T-helper 2 cell (primary cell): ENCODE results near the gene FUNDC2.

ENCODE experiments used
- DNase-seq, 5 experiments: peaks; one replicate each; pipeline versions ENCODE4 v3.0.0 to v3.0.0-alpha.2; 2012 to 2022

Gene FUNDC2

DNA sequence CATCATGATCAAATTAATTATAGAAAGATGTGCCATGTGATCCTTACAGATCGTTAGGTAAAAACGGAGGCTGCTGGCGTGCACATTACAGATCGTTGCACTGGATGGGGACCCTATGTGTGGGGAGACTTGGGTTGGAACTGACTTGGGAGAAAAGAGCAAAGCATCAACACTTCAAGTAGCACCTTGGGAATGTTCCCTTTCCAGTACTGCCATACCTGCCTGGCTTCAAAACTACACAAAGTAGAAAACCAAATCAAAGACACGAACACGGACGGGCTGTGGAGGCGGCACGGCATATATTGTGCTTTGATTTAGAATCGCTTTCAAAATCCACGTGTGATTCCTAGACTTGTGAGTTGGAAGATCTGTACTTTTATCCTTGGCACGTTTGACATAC, 43.4 kb downstream of the FUNDC2 start:
- no peak for DNase-seq

- no peak for DNase-seq
Measured at GRCh38 chrX:155070663-155070974, 44.0 kb downstream of the FUNDC2 start.

DNA sequence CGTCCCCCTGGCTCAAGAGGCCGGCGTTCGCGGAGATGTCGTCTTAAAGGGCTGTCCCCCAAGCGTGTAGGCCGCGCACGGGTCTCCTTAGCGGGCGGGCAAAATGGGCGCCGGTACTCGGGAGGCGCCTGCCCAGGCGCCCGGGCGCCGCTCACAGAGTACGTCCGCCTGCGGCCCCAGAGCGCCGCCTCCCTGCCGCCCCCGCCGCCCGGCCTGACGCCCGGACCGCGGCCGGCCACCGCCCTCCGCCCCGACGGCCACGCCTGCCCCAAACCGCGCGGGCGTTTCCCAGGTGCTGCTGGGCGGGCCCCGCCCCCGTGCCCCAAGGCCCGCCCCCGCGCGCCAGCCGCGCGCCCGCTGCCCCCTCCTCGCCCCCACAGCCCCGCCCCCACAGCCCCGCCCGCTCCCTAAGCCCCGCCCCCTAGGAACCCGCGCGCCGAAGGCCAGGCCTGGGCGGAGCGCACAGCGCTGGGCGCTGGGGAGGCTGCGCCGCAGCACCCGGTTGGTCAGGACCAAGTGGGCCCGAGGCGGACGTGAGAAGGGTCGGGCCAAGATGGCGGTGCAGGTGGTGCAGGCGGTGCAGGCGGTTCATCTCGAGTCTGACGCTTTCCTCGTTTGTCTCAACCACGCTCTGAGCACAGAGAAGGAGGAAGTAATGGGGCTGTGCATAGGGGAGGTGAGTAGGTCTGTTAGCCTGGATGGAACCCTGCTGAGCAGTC, 44.5 kb downstream of the FUNDC2 start, which contains the start of the genes BRCC3, CMC4 and MTCP1:
Gene BRCC3 (plus strand): TSS at position 534 of the 719 bp plus-strand sequence. CDS start 20 bp downstream, at position 554.
Gene CMC4 (minus strand): TSS at position 162 of the 719 bp plus-strand sequence. CDS start 7,113 bp downstream, outside the sequence.
Gene MTCP1 (minus strand): TSS at position 162 of the 719 bp plus-strand sequence. CDS start 5,126 bp downstream, outside the sequence.
- peak; percentile 52 to 88 (median 70) for DNase-seq

DNA sequence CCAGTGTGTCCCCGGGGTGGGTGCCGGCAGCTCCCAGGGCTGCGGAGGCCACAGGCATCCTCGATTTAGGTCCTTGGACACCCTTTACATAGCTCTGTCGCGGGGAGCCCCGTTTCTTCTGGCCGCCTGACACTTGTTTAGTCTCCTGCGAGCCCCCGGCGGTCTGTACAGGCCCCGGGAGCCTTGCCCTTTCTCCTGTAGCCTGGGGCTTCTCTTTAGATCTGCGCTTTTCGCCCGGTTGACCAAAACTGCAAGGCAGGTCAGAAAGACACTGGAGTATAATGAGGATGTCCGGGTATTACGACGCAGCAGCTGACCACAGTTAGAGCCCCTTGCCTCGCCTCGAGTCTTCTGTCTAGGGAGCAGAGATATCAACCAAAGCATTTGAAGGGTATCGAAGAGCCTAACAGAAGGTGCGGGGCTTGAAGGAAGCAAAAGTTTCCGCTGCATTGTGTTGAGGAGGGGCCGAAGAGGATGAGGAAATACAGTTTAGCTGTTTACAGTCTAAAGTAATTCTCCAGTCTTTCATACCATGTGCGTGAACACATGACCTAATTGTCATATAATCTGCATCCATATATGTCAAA, 45.1 kb downstream of the FUNDC2 start:
- peak in 1 of 5 experiments; percentile 28 for DNase-seq

GRCh38 chrX:155086202-155086840, 59.7 kb downstream of the FUNDC2 start:
- peak in 2 of 5 experiments; percentile 10 to 31 for DNase-seq

- DNase-seq: no peak
Measured at GRCh38 chrX:155086961-155087735, 60.5 kb downstream of the FUNDC2 start.

DNA sequence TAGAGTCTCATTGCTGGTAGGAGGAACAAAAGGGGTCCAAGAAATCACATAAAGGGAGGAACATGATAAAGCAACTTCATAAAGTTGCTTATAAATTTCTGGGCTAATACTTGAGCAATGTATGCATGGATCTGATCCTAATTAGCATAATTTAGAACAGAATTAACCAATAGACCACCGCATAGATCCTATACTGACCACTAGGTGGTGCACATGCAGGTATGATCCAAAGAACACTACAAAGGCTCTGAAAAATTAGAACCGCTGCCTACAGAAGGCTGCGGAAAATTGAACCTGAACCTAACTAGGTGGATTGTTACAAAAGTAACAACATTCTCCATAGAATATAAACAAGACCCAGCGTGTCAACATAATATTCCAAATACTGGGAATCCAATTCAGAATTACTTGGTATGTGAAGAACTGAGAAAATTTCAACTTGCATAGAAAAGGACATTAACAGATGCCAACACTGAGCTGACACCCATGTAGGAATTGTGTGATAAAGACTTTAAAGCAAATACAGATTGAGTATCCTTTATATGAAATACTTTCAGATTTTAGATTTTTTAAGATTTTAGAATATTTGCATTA, 67.9 kb downstream of the FUNDC2 start:
- peak in 2 of 5 experiments; percentile 18 to 59 for DNase-seq

- DNase-seq: no peak
Measured at GRCh38 chrX:155105919-155106318, 79.3 kb downstream of the FUNDC2 start.

DNA sequence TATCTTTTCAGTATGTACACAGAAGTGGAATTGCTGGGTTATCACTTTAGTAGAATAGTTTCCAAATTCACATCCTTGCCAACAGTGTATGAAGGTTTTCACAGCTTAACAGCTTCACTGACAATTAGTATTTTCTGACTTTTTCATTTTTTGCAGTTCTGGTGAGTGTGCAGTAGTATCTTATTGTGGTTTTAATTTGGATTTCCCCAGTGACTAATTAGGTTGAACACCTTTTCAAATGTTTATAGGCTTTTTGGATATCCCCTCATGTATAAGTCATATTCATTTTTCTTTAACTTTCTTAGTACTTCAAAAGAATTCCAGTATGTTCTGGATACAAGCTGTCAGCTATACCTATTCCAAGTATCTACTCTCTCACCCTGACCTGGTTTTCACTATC, 81.8 kb downstream of the FUNDC2 start:
- DNase-seq: no peak
